GM21528 (cell line): ENCODE data around the gene L1CAM.

Source experiments
- ATAC-seq: cut with Tn5 transposase; IDR thresholded peaks from one replicate; pipeline ENCODE4 v1.9.1; 2021; ENCODE audit warnings: mild to moderate bottlenecking, moderate library complexity; ENCODE audit not compliant: unreplicated experiment, low FRiP score

The L1CAM gene

GRCh38 chrX:153925739-153926551, 40.0 kb upstream of the L1CAM start, which contains the start of gene ARHGAP4:
TSS of gene ARHGAP4 (minus strand) at chrX:153926264. CDS start at chrX:153926202, 62 bp downstream.
- no peak for ATAC-seq

- no peak for ATAC-seq
Measured at GRCh38 chrX:153925387-153925738, 39.4 kb upstream of the L1CAM start.

GRCh38 chrX:153924149-153924861, 38.3 kb upstream of the L1CAM start:
- ATAC-seq: no peak

- ATAC-seq: no peak
Measured at GRCh38 chrX:153922932-153923857, 37.2 kb upstream of the L1CAM start.

- ATAC-seq: no peak
Measured at GRCh38 chrX:153921511-153922446, 35.8 kb upstream of the L1CAM start.

- ATAC-seq: no peak
Measured at GRCh38 chrX:153921070-153921469, 35.1 kb upstream of the L1CAM start.

GRCh38 chrX:153920546-153920945, 34.6 kb upstream of the L1CAM start:
- ATAC-seq: no peak

- no peak for ATAC-seq
Measured at GRCh38 chrX:153919281-153919680, 33.3 kb upstream of the L1CAM start.

GRCh38 chrX:153917869-153918268, 31.9 kb upstream of the L1CAM start:
- no peak for ATAC-seq

- ATAC-seq: no peak
Measured at GRCh38 chrX:153913701-153914100, 27.7 kb upstream of the L1CAM start.

GRCh38 chrX:153913211-153913610, 27.2 kb upstream of the L1CAM start:
- no peak for ATAC-seq

GRCh38 chrX:153911798-153912197, 25.8 kb upstream of the L1CAM start:
- no peak for ATAC-seq

GRCh38 chrX:153910446-153910845, 24.5 kb upstream of the L1CAM start:
- no peak for ATAC-seq

- no peak for ATAC-seq
Measured at GRCh38 chrX:153909980-153910360, 24.0 kb upstream of the L1CAM start.

GRCh38 chrX:153909024-153909979, 23.3 kb upstream of the L1CAM start:
- ATAC-seq: no peak

GRCh38 chrX:153908219-153908860, 22.4 kb upstream of the L1CAM start:
- no peak for ATAC-seq

GRCh38 chrX:153907456-153907855, 21.5 kb upstream of the L1CAM start:
- no peak for ATAC-seq
